ENCODE results near the gene NGLY1. TPM values are rescaled to one million over a fixed set of nuclear protein-coding genes. Genes with fewer than 3 reads are reported as not detected.

The NGLY1 gene
- total RNA-seq, 1 experiment from 2014 or later = 45.4 TPM

GRCh38 chr3:25785826-25786225 is 2.6 kb upstream of the NGLY1 start:
- DNase-seq (ENCODE audit: unreplicated experiment) = no peak
- peaks cover 31% of the 10 kb centered on the region for H3K4me1 Mint-ChIP-seq (ENCODE audit: insufficient read depth, unreplicated experiment)
- no TSS peak for BruUV-seq (replicated peaks)
- CTCF ChIA-PET = interaction anchor here (0.6 kb wide), 1 partner anchor 115 kb away, joined by 3 read pairs; no protein-coding TSS in a partner anchor
- H3K27ac Mint-ChIP-seq (ENCODE audit: low read depth, unreplicated experiment) = no peak overlapping the region
- POLR2A ChIA-PET = interaction anchor here (1.1 kb wide), 1 partner anchor 124 kb away, joined by 3 read pairs; no protein-coding TSS in a partner anchor
- H3K27me3 Mint-ChIP-seq (ENCODE audit: insufficient read depth, unreplicated experiment) = no peaks in the 10 kb centered on the region
- peaks cover 2% of the 10 kb centered on the region for H3K36me3 Mint-ChIP-seq (ENCODE audit: insufficient read depth, unreplicated experiment)
- no peak for TF ChIP-seq CTCF (IDR thresholded peaks at IDR 0.05; ENCODE audit: unreplicated experiment)
- intact Hi-C loops (cut with micrococcal nuclease) = no loop called here
- no peaks in the 10 kb centered on the region for H3K9me3 Mint-ChIP-seq (ENCODE audit: unreplicated experiment)
- no peak overlapping the region for H3K4me3 Mint-ChIP-seq (ENCODE audit: unreplicated experiment)

GRCh38 chr3:25784971-25785370 is 1.7 kb upstream of the NGLY1 start:
- no peak overlapping the region for H3K27ac Mint-ChIP-seq (ENCODE audit: low read depth, unreplicated experiment)
- intact Hi-C loops (cut with micrococcal nuclease) = loop anchor here (5.0 kb wide), 1 partner anchor 138 kb away; no protein-coding TSS in a partner anchor
- H3K4me3 Mint-ChIP-seq (ENCODE audit: unreplicated experiment) = peak overlapping the region; percentile 84
- no TSS peak for BruUV-seq (replicated peaks)
- no peaks in the 10 kb centered on the region for H3K36me3 Mint-ChIP-seq (ENCODE audit: insufficient read depth, unreplicated experiment)
- no peak for TF ChIP-seq CTCF (IDR thresholded peaks at IDR 0.05; ENCODE audit: unreplicated experiment)
- H3K9me3 Mint-ChIP-seq (ENCODE audit: unreplicated experiment) = no peaks in the 10 kb centered on the region
- peaks cover 30% of the 10 kb centered on the region for H3K4me1 Mint-ChIP-seq (ENCODE audit: insufficient read depth, unreplicated experiment)
- ChIA-PET CTCF (interaction anchor here (0.7 kb wide), 1 partner anchor 333 kb away, joined by 3 read pairs; no protein-coding TSS in a partner anchor), POLR2A (interaction anchor here (0.7 to 2.6 kb wide), 3 partner anchors 82 to 762 kb away, joined by 3 to 41 read pairs (median 3); partner anchors contain the start of gene TOP2B)
- DNase-seq (ENCODE audit: unreplicated experiment) = no peak
- no peaks in the 10 kb centered on the region for H3K27me3 Mint-ChIP-seq (ENCODE audit: insufficient read depth, unreplicated experiment)

GRCh38 chr3:25783661-25784512 is 644 bp upstream of the NGLY1 start:
- Mint-ChIP-seq H3K27ac (ENCODE audit: low read depth, unreplicated experiment) (peak overlapping the region; percentile 16), H3K9me3 (ENCODE audit: unreplicated experiment) (no peaks in the 10 kb centered on the region), H3K27me3 (ENCODE audit: insufficient read depth, unreplicated experiment) (no peaks in the 10 kb centered on the region), H3K36me3 (ENCODE audit: insufficient read depth, unreplicated experiment) (no peaks in the 10 kb centered on the region), H3K4me3 (ENCODE audit: unreplicated experiment) (peak overlapping the region; percentile 84), H3K4me1 (ENCODE audit: insufficient read depth, unreplicated experiment) (peaks cover 30% of the 10 kb centered on the region)
- TSS peak; percentile 68 for BruUV-seq (replicated peaks)
- peak; percentile 50 for DNase-seq (ENCODE audit: unreplicated experiment)
- CTCF ChIA-PET = interaction anchor here (0.5 to 1.2 kb wide), 6 partner anchors 10 to 929 kb away, joined by 3 to 5 read pairs (median 4); no protein-coding TSS in a partner anchor
- POLR2A ChIA-PET = interaction anchor here (0.6 to 2.6 kb wide), 9 partner anchors 20 to 324 kb away, joined by 3 to 41 read pairs (median 3); partner anchors contain the start of gene TOP2B
- TF ChIP-seq CTCF (IDR thresholded peaks at IDR 0.05; ENCODE audit: unreplicated experiment) = no peak
- intact Hi-C loops (cut with micrococcal nuclease) = loop anchor here (2.0 to 5.0 kb wide), 2 partner anchors 119 to 137 kb away; partner anchors contain the start of gene TOP2B

- Mint-ChIP-seq H3K9me3 (ENCODE audit: unreplicated experiment) (no peaks in the 10 kb centered on the region), H3K27me3 (ENCODE audit: insufficient read depth, unreplicated experiment) (no peaks in the 10 kb centered on the region), H3K4me1 (ENCODE audit: insufficient read depth, unreplicated experiment) (peaks cover 21% of the 10 kb centered on the region), H3K4me3 (ENCODE audit: unreplicated experiment) (peak overlapping the region; percentile 84), H3K27ac (ENCODE audit: low read depth, unreplicated experiment) (peak overlapping the region; percentile 31), H3K36me3 (ENCODE audit: insufficient read depth, unreplicated experiment) (peaks cover 8% of the 10 kb centered on the region)
- CTCF ChIA-PET = interaction anchor here (1.0 to 1.2 kb wide), 2 partner anchors 116 to 179 kb away, joined by 3 to 4 read pairs; no protein-coding TSS in a partner anchor
- POLR2A ChIA-PET = interaction anchor here (1.5 to 2.6 kb wide), 2 partner anchors 19 to 119 kb away, joined by 5 to 41 read pairs; partner anchors contain the start of gene TOP2B
- no peak for DNase-seq (ENCODE audit: unreplicated experiment)
- no peak for TF ChIP-seq CTCF (IDR thresholded peaks at IDR 0.05; ENCODE audit: unreplicated experiment)
- intact Hi-C loops (cut with micrococcal nuclease) = loop anchor here (2.0 to 5.0 kb wide), 2 partner anchors 118 to 135 kb away; partner anchors contain the start of gene TOP2B
- no TSS peak for BruUV-seq (replicated peaks)
Observed at GRCh38 chr3:25782636-25782937, 656 bp downstream of the NGLY1 start.

Data from MCF 10A (cell line).